ENCODE measurements around the gene TBC1D8.

TBC1D8 gene

DNA sequence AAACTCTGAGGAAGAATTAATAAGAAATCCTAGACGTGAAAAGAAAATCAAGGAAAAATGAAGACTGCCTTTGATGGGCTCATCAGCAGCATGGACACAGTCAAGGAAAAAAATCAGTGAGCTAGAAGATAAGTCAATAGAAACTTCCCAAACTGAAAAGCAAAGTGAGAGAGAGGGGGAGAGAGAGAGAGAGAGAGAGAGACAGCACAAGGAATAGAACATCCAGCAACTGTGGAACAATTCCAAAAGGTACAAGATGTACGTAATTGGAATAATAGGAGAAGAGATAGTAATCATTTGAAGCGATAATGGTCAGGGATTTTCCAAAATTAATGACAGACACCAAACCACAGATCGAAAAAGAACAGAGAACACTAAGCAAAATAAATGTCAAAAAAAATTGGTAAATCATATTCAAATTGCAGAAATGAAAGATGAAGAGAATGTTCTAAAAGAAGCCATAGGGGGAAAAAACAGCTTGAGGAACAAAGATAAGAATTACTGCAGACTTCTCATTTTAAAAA lies 54.5 kb downstream of the TBC1D8 start (continued):
- TF ChIP-seq, protein P1, sequence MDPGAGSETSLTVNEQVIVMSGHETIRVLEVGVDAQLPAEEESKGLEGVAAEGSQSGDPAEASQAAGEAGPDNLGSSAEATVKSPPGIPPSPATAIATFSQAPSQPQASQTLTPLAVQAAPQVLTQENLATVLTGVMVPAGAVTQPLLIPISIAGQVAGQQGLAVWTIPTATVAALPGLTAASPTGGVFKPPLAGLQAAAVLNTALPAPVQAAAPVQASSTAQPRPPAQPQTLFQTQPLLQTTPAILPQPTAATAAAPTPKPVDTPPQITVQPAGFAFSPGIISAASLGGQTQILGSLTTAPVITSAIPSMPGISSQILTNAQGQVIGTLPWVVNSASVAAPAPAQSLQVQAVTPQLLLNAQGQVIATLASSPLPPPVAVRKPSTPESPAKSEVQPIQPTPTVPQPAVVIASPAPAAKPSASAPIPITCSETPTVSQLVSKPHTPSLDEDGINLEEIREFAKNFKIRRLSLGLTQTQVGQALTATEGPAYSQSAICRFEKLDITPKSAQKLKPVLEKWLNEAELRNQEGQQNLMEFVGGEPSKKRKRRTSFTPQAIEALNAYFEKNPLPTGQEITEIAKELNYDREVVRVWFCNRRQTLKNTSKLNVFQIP (CRISPR knock-in tag; IDR thresholded peaks at IDR 0.05; ENCODE audit: borderline replicate concordance, low read depth) = no peak

DNA sequence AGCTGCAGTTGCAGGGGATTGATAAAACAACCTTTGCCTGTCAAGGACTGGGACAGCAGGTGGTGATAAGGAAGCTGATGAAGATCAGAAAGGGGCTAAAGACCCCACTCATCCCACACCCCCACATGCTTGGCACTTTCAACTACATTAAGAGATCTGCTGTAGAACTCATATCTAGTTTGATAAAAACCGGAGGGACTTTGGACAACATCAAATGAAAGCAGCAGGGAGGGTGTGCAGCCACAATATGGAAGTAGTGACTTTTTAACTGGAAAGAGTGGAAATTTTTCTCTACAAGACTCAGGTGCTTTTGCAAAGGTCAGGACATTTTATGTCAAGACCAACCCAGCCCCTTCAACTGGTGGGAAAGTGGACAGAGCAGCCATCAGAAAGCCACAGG lies 56.8 kb downstream of the TBC1D8 start:
- no peak for ATAC-seq

DNA sequence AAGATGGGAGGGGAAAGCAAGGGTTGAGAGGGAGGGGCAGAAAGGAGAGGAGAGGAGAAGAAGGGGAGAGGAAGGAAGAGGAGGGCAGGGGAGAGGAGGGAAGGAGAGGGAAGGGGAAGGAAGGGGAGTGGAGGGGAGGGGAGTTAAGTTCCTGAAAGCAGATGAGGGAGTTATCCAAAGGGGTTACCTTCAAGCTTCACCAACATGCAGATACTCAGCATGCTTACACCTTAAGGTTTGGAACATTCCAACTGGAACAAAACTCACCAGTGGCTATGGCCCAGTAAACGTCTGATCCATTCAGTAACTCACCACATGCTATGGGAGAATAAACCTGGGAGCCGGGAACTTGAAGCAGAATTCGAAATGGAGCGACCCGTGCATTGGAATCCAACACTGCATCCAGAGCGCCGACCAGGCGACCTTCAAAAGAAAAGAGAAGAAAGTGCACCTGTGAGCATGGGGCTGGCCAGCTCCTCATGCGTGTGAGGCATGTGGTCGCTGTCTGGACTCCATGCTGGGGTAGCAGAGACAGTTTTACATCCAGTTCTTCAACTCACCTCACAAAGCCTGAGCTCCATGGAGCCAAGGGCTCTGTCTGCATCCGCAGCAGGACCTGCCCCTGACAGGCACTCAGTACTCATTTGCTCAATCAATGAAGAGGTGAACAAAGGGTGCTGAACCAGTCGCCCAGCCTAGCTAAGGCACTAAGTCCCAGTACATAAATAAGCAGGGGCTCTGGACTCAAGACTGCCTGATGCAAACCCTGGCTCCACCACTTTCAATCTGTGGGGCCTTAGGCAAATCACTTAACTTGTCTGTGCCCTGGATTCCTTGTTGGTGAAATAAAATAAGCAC lies 61.0 kb downstream of the TBC1D8 start:
- TF ChIP-seq SNAI2 (CRISPR knock-in tag; IDR thresholded peaks at IDR 0.05) = no peak
- no peak for TF ChIP-seq ARNTL (CRISPR knock-in tag; IDR thresholded peaks at IDR 0.05; ENCODE audit: borderline replicate concordance, low read depth)
- no peak for TF ChIP-seq ZC3H10 (CRISPR knock-in tag; IDR thresholded peaks at IDR 0.05)
- TF ChIP-seq OSR1 (CRISPR knock-in tag; IDR thresholded peaks at IDR 0.05) = no peak
- no peak for TF ChIP-seq CREB5 (CRISPR knock-in tag; IDR thresholded peaks at IDR 0.05; ENCODE audit: low read depth)
- no peak for TF ChIP-seq CSDC2 (CRISPR knock-in tag; IDR thresholded peaks at IDR 0.05)
- TF ChIP-seq ZFP30 (CRISPR knock-in tag; IDR thresholded peaks at IDR 0.05) = no peak
- no peak for TF ChIP-seq TCF4 (CRISPR knock-in tag; IDR thresholded peaks at IDR 0.05; ENCODE audit: borderline replicate concordance)
- TF ChIP-seq ISL1 (CRISPR knock-in tag; IDR thresholded peaks at IDR 0.05) = no peak
- no peak for TF ChIP-seq ZFP3 (CRISPR knock-in tag; IDR thresholded peaks at IDR 0.05)
- no peak for TF ChIP-seq ZNF70 (CRISPR knock-in tag; IDR thresholded peaks at IDR 0.05)
- TF ChIP-seq PPARA (CRISPR knock-in tag; IDR thresholded peaks at IDR 0.05; ENCODE audit: borderline replicate concordance) = no peak
- TF ChIP-seq BACH2 (CRISPR knock-in tag; IDR thresholded peaks at IDR 0.05; ENCODE audit: borderline replicate concordance) = no peak
- TF ChIP-seq PATZ1 (CRISPR knock-in tag; IDR thresholded peaks at IDR 0.05; ENCODE audit: borderline replicate concordance) = no peak
- TF ChIP-seq RARB (CRISPR knock-in tag; IDR thresholded peaks at IDR 0.05) = no peak
- TF ChIP-seq, protein P2, sequence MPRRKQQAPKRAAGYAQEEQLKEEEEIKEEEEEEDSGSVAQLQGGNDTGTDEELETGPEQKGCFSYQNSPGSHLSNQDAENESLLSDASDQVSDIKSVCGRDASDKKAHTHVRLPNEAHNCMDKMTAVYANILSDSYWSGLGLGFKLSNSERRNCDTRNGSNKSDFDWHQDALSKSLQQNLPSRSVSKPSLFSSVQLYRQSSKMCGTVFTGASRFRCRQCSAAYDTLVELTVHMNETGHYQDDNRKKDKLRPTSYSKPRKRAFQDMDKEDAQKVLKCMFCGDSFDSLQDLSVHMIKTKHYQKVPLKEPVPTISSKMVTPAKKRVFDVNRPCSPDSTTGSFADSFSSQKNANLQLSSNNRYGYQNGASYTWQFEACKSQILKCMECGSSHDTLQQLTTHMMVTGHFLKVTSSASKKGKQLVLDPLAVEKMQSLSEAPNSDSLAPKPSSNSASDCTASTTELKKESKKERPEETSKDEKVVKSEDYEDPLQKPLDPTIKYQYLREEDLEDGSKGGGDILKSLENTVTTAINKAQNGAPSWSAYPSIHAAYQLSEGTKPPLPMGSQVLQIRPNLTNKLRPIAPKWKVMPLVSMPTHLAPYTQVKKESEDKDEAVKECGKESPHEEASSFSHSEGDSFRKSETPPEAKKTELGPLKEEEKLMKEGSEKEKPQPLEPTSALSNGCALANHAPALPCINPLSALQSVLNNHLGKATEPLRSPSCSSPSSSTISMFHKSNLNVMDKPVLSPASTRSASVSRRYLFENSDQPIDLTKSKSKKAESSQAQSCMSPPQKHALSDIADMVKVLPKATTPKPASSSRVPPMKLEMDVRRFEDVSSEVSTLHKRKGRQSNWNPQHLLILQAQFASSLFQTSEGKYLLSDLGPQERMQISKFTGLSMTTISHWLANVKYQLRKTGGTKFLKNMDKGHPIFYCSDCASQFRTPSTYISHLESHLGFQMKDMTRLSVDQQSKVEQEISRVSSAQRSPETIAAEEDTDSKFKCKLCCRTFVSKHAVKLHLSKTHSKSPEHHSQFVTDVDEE (CRISPR knock-in tag; IDR thresholded peaks at IDR 0.05) = no peak
- no peak for TF ChIP-seq TOX (CRISPR knock-in tag; IDR thresholded peaks at IDR 0.05; ENCODE audit: borderline replicate concordance)
- no peak for ATAC-seq

More for the DNA sequence above, 56.8 kb downstream of the TBC1D8 start:
- no peak for TF ChIP-seq SNAI2 (CRISPR knock-in tag; IDR thresholded peaks at IDR 0.05)
- TF ChIP-seq, protein P1 (CRISPR knock-in tag; IDR thresholded peaks at IDR 0.05; ENCODE audit: borderline replicate concordance, low read depth) = no peak
- TF ChIP-seq ZC3H10 (CRISPR knock-in tag; IDR thresholded peaks at IDR 0.05) = no peak
- no peak for TF ChIP-seq TOX (CRISPR knock-in tag; IDR thresholded peaks at IDR 0.05; ENCODE audit: borderline replicate concordance)

Measured in SK-N-SH treated with all-trans-retinoic acid at 6 μM for 48 hours (cell line).